H1 (cell line): ENCODE data around the gene DYDC2. TPM values are rescaled to one million over a fixed set of nuclear protein-coding genes. Genes with fewer than 3 reads are reported as not detected.

Experiments
- CTCF ChIA-PET: fragments of 300-600 bp; sonication (Branson Sonifier 250); formaldehyde crosslinking; loops from one replicate; lab custom pipeline; 2021; ENCODE audit not compliant: partially characterized antibody; lab: Charles Lee
- POLR2A ChIA-PET: fragments of 300-600 bp; sonication (Branson Sonifier 250); formaldehyde crosslinking; loops from one replicate; lab custom pipeline; 2021; ENCODE audit warnings: inconsistent platforms; ENCODE audit not compliant: partially characterized antibody; lab: Charles Lee
- DNase-seq, 2 experiments: peaks; one replicate each; pipeline versions ENCODE4 v3.0.0 to v3.0.0-alpha.2; 2010 to 2022; ENCODE audit warnings: low spot score in 2 of 2, low read depth in 1 of 2, mixed read lengths in 1 of 2
- FAIRE-seq: peaks from 2 replicates; lab custom pipeline; 2011; peaks lifted over from hg19 to GRCh38; lab: Jason Lieb, UNC
- H2AFZ ChIP-seq: 2 replicates; pipeline ENCODE4 v1.8.1; 2012; ENCODE audit warnings: low read length, inconsistent platforms
- H2AK5ac ChIP-seq: 2 replicates; pipeline ENCODE4 v1.6.1; 2013; ENCODE audit warnings: low read depth, low read length
- H2BK120ac ChIP-seq: replicated peaks from 2 replicates; pipeline ENCODE3; 2013; ENCODE audit warnings: low read depth, low read length, inconsistent platforms
- H2BK12ac ChIP-seq: 2 replicates; pipeline ENCODE4 v1.6.1; 2013; ENCODE audit warnings: low read depth, low read length
- H2BK15ac ChIP-seq: 2 replicates; pipeline ENCODE4 v1.6.1; 2013; ENCODE audit warnings: low read length
- H2BK20ac ChIP-seq: 2 replicates; pipeline ENCODE4 v1.6.1; 2013; ENCODE audit warnings: low read length
- H2BK5ac ChIP-seq: 2 replicates; pipeline ENCODE4 v1.6.1; 2013; ENCODE audit warnings: low read depth, low read length
- H3K14ac ChIP-seq: 2 replicates; pipeline ENCODE4 v1.6.1; 2013; ENCODE audit warnings: inconsistent platforms; ENCODE audit not compliant: insufficient read length
- H3K18ac ChIP-seq: 2 replicates; pipeline ENCODE4 v1.6.1; 2013; ENCODE audit warnings: low read length; ENCODE audit errors: extremely low read depth
- H3K23ac ChIP-seq: 2 replicates; pipeline ENCODE4 v1.6.1; 2013; ENCODE audit warnings: inconsistent platforms; ENCODE audit not compliant: insufficient read length
- H3K23me2 ChIP-seq: 2 replicates; pipeline ENCODE4 v1.6.1; 2013; ENCODE audit warnings: low read depth, low read length
- H3K27ac ChIP-seq: 2 replicates; pipeline ENCODE4 v1.6.1; 2011; ENCODE audit warnings: low read depth, low read length, inconsistent platforms
- H3K27me3 ChIP-seq, 4 experiments: replicated peaks in 1 of 4; 1 replicate in 1 of 4; 2 replicates in 3 of 4; pipeline versions ENCODE4 v1.6.1 to v1.8.1; 2011 to 2013; ENCODE audit warnings: low read length in 3 of 4, mild to moderate bottlenecking in 3 of 4, inconsistent platforms in 2 of 4, mixed read lengths in 2 of 4, moderate library complexity in 1 of 4; ENCODE audit not compliant: control insufficient read depth in 3 of 4, insufficient read depth in 3 of 4; ENCODE audit errors: extremely low read depth in 1 of 4
- H3K36me3 ChIP-seq, 4 experiments: 2 replicates each; pipeline versions ENCODE4 v1.6.1 to v1.8.1; 2011 to 2013; ENCODE audit warnings: mild to moderate bottlenecking in 4 of 4, low read length in 3 of 4, moderate library complexity in 2 of 4, control low read depth in 1 of 4, inconsistent platforms in 1 of 4; ENCODE audit not compliant: insufficient read depth in 4 of 4, control insufficient read depth in 2 of 4
- H3K4ac ChIP-seq: replicated peaks from 2 replicates; pipeline ENCODE3; 2013; ENCODE audit warnings: low read length, low read depth, mixed read lengths, inconsistent platforms; ENCODE audit not compliant: insufficient read length
- H3K4me1 ChIP-seq, 4 experiments: replicated peaks in 1 of 4; 1 replicate in 1 of 4; 2 replicates in 3 of 4; pipeline versions ENCODE4 v1.6.1 to v1.8.1; 2011 to 2013; ENCODE audit warnings: low read length in 3 of 4, inconsistent platforms in 2 of 4, mixed read lengths in 1 of 4; ENCODE audit not compliant: insufficient read depth in 4 of 4, control insufficient read depth in 3 of 4
- H3K4me2 ChIP-seq, 2 experiments: 2 replicates each; pipeline versions ENCODE4 v1.6.1 to v1.8.1; 2011 to 2013; ENCODE audit warnings: low read depth in 2 of 2, low read length in 2 of 2, control low read depth in 1 of 2, inconsistent platforms in 1 of 2, mild to moderate bottlenecking in 1 of 2; ENCODE audit not compliant: insufficient read depth in 1 of 2
- H3K4me3 ChIP-seq, 4 experiments: fragments of 200-600, 300-600 bp in 1 of 4; sonication (generic), shearing (Covaris generic), sonication (Bioruptor Twin) in 1 of 4; 2 replicates each; pipeline versions ENCODE4 v1.5.1 to v1.8.1; 2011 to 2016; ENCODE audit warnings: low read length in 4 of 4, low read depth in 3 of 4, control low read depth in 2 of 4, inconsistent platforms in 2 of 4, mild to moderate bottlenecking in 2 of 4, mixed read lengths in 1 of 4, moderate library complexity in 1 of 4; ENCODE audit not compliant: insufficient read depth in 2 of 4; ENCODE audit errors: extremely low read depth in 1 of 4
- H3K56ac ChIP-seq: replicated peaks from 2 replicates; pipeline ENCODE3; 2013; ENCODE audit warnings: low read depth, mild to moderate bottlenecking, mixed read lengths, low read length, inconsistent platforms; ENCODE audit not compliant: insufficient read length
- H3K79me1 ChIP-seq: 2 replicates; pipeline ENCODE4 v1.6.1; 2013; ENCODE audit warnings: low read depth, low read length, control low read depth
- H3K79me2 ChIP-seq, 2 experiments: 2 replicates each; pipeline versions ENCODE4 v1.6.1 to v1.8.1; 2012 to 2013; ENCODE audit warnings: low read length in 2 of 2, mild to moderate bottlenecking in 2 of 2, inconsistent platforms in 1 of 2; ENCODE audit not compliant: insufficient read depth in 2 of 2, control insufficient read depth in 1 of 2
- H3K9ac ChIP-seq, 4 experiments: replicated peaks in 1 of 4; 1 replicate in 1 of 4; 2 replicates in 3 of 4; pipeline versions ENCODE4 v1.6.1 to v1.8.1; 2011 to 2013; ENCODE audit warnings: low read depth in 3 of 4, low read length in 3 of 4, control low read depth in 2 of 4, mild to moderate bottlenecking in 2 of 4, moderate library complexity in 2 of 4, inconsistent platforms in 1 of 4; ENCODE audit errors: extremely low read depth in 1 of 4
- H3K9me3 ChIP-seq, 2 experiments: 2 replicates each; pipeline versions ENCODE4 v1.6.1 to v1.8.1; 2012 to 2013; ENCODE audit warnings: mild to moderate bottlenecking in 2 of 2, moderate library complexity in 2 of 2, control low read depth in 1 of 2, inconsistent platforms in 1 of 2, low read depth in 1 of 2, low read length in 1 of 2, mixed read lengths in 1 of 2; ENCODE audit not compliant: insufficient read depth in 2 of 2
- H4K20me1 ChIP-seq, 2 experiments: replicated peaks in 1 of 2; 2 replicates each; pipeline versions ENCODE3 to v1.8.1; 2011 to 2013; ENCODE audit warnings: inconsistent platforms in 2 of 2, low read length in 2 of 2, mild to moderate bottlenecking in 1 of 2; ENCODE audit not compliant: insufficient read depth in 2 of 2, control insufficient read depth in 1 of 2
- H4K5ac ChIP-seq: 2 replicates; pipeline ENCODE4 v1.6.1; 2013; ENCODE audit warnings: low read length, low read depth, mixed read lengths, inconsistent platforms; ENCODE audit not compliant: insufficient read length
- H4K8ac ChIP-seq: 2 replicates; pipeline ENCODE4 v1.8.0; 2013; ENCODE audit warnings: mild to moderate bottlenecking, moderate library complexity, low read length, inconsistent platforms; ENCODE audit not compliant: insufficient read depth; ENCODE audit errors: extremely low read depth
- H4K91ac ChIP-seq: replicated peaks from 2 replicates; pipeline ENCODE3; 2013; ENCODE audit warnings: low read length, mixed read lengths, inconsistent platforms; ENCODE audit not compliant: insufficient read length
- ASH2L ChIP-seq: fragments of 200-600, 300-600 bp; sonication (generic); IDR thresholded peaks from one replicate; pipeline ENCODE4 v1.7.1; 2017; ENCODE audit warnings: low read length
- POU5F1 ChIP-seq: IDR thresholded peaks from 2 replicates; pipeline ENCODE4 v1.6.1; 2011; ENCODE audit warnings: low read depth, mild to moderate bottlenecking, low read length, moderate library complexity
- TEAD4 ChIP-seq: IDR thresholded peaks from 2 replicates; pipeline ENCODE4 v1.6.1; 2012; ENCODE audit warnings: low read depth, low read length, inconsistent platforms, mixed read lengths
- WGBS, 2 experiments: shearing (Covaris generic) in 1 of 2; methylation state at CpG; one replicate each; pipeline versions ENCODE4 v1.1.6 to v1.1.7; 2013 to 2015; ENCODE audit warnings: low lambda C conversion rate in 2 of 2, mixed read lengths in 2 of 2, inconsistent platforms in 1 of 2, low coverage in 1 of 2, missing lambda C conversion rate in 1 of 2; ENCODE audit not compliant: insufficient replicate concordance in 2 of 2, insufficient coverage in 1 of 2, insufficient read length in 1 of 2; ENCODE audit errors: extremely low coverage in 1 of 2, missing lambda C conversion rate in 1 of 2; 5-methylcytosine and 5-hydroxymethylcytosine counted together
- polyA plus RNA-seq, 7 experiments: library from polyadenylated mRNA; depleted of rRNA in 3 of 7; stranded (reverse) in 5 of 7; unstranded in 2 of 7; fragments of >200 nt in 5 of 7; fragments of 200-250 nt in 2 of 7; gene quantifications; 1 replicate in 5 of 7; 2 replicates in 1 of 7; 4 replicates in 1 of 7; pipeline versions ENCODE4 v1.2.1 to v1.2.3, GENCODE V29; 2011 to 2013; ENCODE audit warnings: missing spikeins in 2 of 7, mixed read lengths in 2 of 7
- total RNA-seq: library from RNA; stranded (reverse); fragmentation: NEBNext Ultra II Directional; extraction: Animal tissue kit (Norgen Biotek cat#: 25700); gene quantifications from 2 replicates; pipeline ENCODE4 v1.2.1, GENCODE V29; 2021

DYDC2 gene
- total and polyA plus RNA-seq, 2 of the 8 experiments (the other 6 are each of a cell fraction or from before 2014, with no cell fraction given) = 1.5 to 5.2 TPM

DNA sequence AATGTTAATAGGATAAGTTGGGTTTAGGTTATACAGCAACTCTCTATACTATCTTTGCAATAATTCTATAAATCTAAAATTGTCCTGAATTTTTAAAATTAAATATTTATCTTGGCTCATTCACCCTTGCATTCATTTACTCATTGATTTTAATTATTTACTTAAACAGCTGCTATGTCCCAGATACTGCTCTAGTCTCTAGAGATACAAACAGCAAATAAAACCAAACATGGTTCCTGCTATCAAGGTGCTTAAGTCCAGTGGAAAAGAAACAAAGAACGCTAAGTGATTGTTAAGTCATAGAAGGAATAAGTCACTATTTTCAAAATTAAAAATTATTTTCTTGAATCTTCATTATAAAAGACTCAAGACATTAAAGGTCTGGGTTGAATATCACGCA is 37.3 kb upstream of the DYDC2 start:
- Histone ChIP-seq H4K5ac (no peak overlapping the region), H2AK5ac (no peak overlapping the region), H2BK120ac (no peak overlapping the region), H3K9me3 (no peaks in the 10 kb centered on the region; a peak in 1 of 4 replicates), H3K9ac (no peak overlapping the region), H4K91ac (no peak overlapping the region), H2BK5ac (no peak overlapping the region), H4K20me1 (no peaks in the 10 kb centered on the region), H2BK12ac (no peak overlapping the region), H3K4me1 (no peaks in the 10 kb centered on the region), H3K14ac (no peak overlapping the region), H3K23ac (no peak overlapping the region), H3K18ac (no peak overlapping the region), H2AFZ (no peak overlapping the region), H3K56ac (no peak overlapping the region), H3K23me2 (no peaks in the 10 kb centered on the region), H2BK15ac (no peak overlapping the region), H3K79me2 (no peaks in the 10 kb centered on the region), H3K27ac (no peak overlapping the region), H3K79me1 (no peaks in the 10 kb centered on the region), H3K36me3 (no peaks in the 10 kb centered on the region), H4K8ac (no peak overlapping the region), H3K4me2 (no peak overlapping the region), H2BK20ac (no peak overlapping the region), H3K4ac (no peak overlapping the region), H3K27me3 (no peaks in the 10 kb centered on the region), H3K4me3 (no peak overlapping the region)
- FAIRE-seq (no peak), DNase-seq (no peak)
- ChIA-PET POLR2A (no interaction called here), CTCF (no interaction called here)
- 88% methylated on average over 2 of the region's 2 CpGs; no CpG with 5 or more reads in 1 of the 2 experiments for WGBS, 2 experiments
- TF ChIP-seq ASH2L = no peak
- TF ChIP-seq POU5F1 = no peak
- no peak for TF ChIP-seq TEAD4
